Measurements from ENCODE around the gene HES7.

HES7 gene

GRCh38 chr17:8163978-8164814, 40.3 kb upstream of the HES7 start:
- no peaks in the 10 kb centered on the region for H3K27me3 Mint-ChIP-seq (ENCODE audit: low read depth)
- H3K36me3 Mint-ChIP-seq (ENCODE audit: low read depth) = peaks cover 15% of the 10 kb centered on the region
- H3K27ac Mint-ChIP-seq = peak overlapping the region; percentile 92 to 99 (median 95)
- peaks cover 40% of the 10 kb centered on the region for H3K4me1 Mint-ChIP-seq
- peak overlapping the region; percentile 90 to 97 (median 96) for H3K4me3 Mint-ChIP-seq
- no peaks in the 10 kb centered on the region for H3K9me3 Mint-ChIP-seq
- no peak for TF ChIP-seq CTCF (IDR thresholded peaks at IDR 0.05; ENCODE audit: unreplicated experiment in 3 of 3)

- Mint-ChIP-seq H3K27me3 (ENCODE audit: low read depth) (no peaks in the 10 kb centered on the region), H3K4me1 (peaks cover 47% of the 10 kb centered on the region), H3K36me3 (ENCODE audit: low read depth) (peaks cover 21% of the 10 kb centered on the region), H3K4me3 (peak overlapping the region; percentile 90 to 97 (median 96)), H3K27ac (peak overlapping the region; percentile 92 to 99 (median 95)), H3K9me3 (no peaks in the 10 kb centered on the region)
- no peak for TF ChIP-seq CTCF (IDR thresholded peaks at IDR 0.05; ENCODE audit: unreplicated experiment in 3 of 3)
Measured at GRCh38 chr17:8162997-8163977, 39.4 kb upstream of the HES7 start.

GRCh38 chr17:8162233-8162996, 38.5 kb upstream of the HES7 start, which contains the start of gene VAMP2:
TSS of gene VAMP2 (minus strand) at chr17:8162948. CDS start at chr17:8162879, 69 bp downstream.
- TF ChIP-seq CTCF (IDR thresholded peaks at IDR 0.05; ENCODE audit: unreplicated experiment in 3 of 3) = no peak
- no peaks in the 10 kb centered on the region for H3K9me3 Mint-ChIP-seq
- no peaks in the 10 kb centered on the region for H3K27me3 Mint-ChIP-seq (ENCODE audit: low read depth)
- H3K4me3 Mint-ChIP-seq = peak within 1 kb of the TSS; percentile 90 to 97 (median 96)
- H3K27ac Mint-ChIP-seq = peak within 1 kb of the TSS; percentile 92 to 99 (median 95)
- H3K4me1 Mint-ChIP-seq = peaks cover 47% of the 10 kb centered on the region
- H3K36me3 Mint-ChIP-seq (ENCODE audit: low read depth) = peaks cover 21% of the 10 kb centered on the region

- Mint-ChIP-seq H3K36me3 (ENCODE audit: low read depth) (peaks cover 21% of the 10 kb centered on the region), H3K9me3 (no peaks in the 10 kb centered on the region), H3K27me3 (ENCODE audit: low read depth) (no peaks in the 10 kb centered on the region), H3K27ac (peak overlapping the region; percentile 56 to 84 (median 80)), H3K4me1 (peaks cover 47% of the 10 kb centered on the region), H3K4me3 (peak overlapping the region; percentile 82 to 87 (median 85))
- no peak for TF ChIP-seq CTCF (IDR thresholded peaks at IDR 0.05; ENCODE audit: unreplicated experiment in 3 of 3)
Measured at GRCh38 chr17:8161289-8162232, 37.7 kb upstream of the HES7 start.

Data from nephron (organoid).